GM20000 (cell line): ENCODE data around the gene ZNF423.

Experiments
- DNase-seq: peaks from one replicate; pipeline ENCODE4 v3.0.0; 2012; ENCODE audit warnings: low spot score
- CTCF ChIP-seq: IDR thresholded peaks from 2 replicates; pipeline ENCODE4 v1.5.1; 2012; ENCODE audit warnings: mild to moderate bottlenecking, control low read depth; ENCODE audit errors: extremely low read depth, missing control alignments

ZNF423 gene

DNA sequence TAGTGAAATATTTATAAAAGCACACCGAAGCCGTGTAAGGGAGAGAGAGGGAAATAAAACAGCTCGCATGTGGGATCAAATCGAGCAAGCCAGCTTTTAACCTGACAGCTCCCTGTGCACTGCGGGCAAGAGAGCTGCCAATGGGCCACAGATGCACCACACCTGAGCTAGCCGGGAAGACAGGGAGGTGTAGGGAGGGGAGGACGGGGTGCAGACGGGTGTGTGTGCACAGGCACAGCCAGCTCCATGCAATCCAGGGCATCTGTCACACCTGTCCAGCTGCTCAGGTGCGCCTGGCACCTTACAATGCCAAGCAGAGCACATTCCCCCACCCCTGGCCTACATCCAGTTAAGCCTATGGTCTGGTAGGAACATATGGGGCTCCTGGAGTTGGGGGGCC lies 412.3 kb downstream of the ZNF423 start:
- DNase-seq, result no peak
- TF ChIP-seq CTCF, result no peak

DNA sequence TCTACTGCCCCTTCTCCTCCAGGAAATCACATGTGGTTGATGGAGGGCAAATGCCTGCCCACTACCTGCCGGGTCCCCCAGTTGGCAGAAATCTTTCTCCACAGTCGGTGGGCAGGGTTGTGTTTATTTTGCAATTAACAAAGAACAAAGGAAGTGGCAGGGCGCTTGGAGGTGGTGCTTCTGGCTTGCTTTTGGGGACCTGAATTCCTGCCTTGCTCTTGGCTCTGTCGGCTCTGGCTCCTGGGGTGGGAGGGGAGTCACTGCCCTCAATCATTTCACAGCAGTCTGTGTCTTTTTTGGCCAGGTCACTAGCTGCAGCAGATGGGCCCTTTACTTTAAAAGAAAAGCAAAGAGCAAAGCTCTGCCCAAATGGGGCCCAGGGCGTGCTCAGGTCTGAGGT lies 413.1 kb downstream of the ZNF423 start:
- no peak for TF ChIP-seq CTCF
- DNase-seq, result no peak

DNA sequence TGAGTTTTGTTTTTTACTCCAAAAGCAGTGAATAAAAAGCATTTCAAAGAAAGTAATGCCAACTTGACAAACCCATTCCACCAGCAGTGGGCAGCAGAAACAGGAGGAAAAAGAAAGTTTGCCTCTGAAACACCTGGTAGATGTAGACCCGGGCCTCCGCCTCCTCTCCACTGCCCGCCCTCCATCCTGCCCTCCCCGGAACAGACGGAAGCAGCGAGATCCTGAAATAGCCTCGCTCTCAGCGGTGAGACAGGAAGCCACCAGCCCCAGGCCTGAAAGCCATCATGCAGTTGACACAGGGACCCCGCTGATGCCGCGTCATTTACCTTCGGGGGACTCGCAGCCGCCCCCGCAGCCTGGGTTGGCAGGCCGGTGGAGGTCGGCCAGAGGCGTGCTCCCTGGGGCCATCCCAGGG lies 414.5 kb downstream of the ZNF423 start:
- peak; percentile 78 for DNase-seq

GRCh38 chr16:49440156-49441065 lies 415.5 kb downstream of the ZNF423 start:
- DNase-seq, result no peak
- TF ChIP-seq CTCF, result no peak

More for the DNA sequence above, 414.5 kb downstream of the ZNF423 start:
- TF ChIP-seq CTCF, result peak; percentile 22

DNA sequence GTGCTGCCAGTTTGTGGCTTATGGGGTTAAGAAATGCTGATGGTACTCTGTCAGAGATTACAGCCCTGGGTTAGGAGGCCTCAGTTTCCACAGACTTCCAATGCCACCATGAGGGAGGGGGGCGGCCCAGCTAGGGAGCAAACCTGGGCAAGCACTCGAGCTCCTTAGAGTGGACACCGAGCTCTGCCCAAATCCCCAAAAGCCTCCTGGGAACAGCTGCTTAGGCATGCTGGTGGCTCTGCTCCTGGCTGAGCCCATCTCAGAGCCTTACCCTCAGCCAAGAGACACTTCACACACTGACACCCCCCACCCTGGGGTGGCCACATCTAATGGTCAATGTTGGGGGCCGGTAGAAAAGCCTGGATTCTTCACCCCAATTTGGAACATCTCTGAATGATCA lies 416.2 kb downstream of the ZNF423 start:
- no peak for DNase-seq
- no peak for TF ChIP-seq CTCF

DNA sequence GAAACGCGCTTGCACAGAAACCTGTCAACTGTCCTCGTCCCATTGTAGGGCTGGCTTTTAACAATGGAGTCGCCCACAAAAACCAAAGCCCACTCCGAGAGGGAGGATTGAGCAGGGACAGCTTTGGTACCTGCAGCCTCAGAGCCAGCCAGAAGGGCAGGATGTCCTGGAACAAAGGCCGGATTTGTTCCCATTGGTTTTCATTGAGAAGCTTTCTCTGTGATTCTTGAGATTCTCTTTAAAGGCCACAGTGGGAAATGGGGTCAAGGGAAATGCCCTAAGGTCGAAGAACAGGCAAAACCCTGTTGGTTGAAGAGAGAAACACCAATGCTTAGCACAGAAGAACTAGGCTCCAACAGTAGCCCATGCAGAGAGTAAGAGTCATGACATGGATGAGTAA lies 416.9 kb downstream of the ZNF423 start:
- TF ChIP-seq CTCF, result no peak
- DNase-seq, result no peak
